ENCODE measurements around the gene PRSS27.

GRCh38 chr16:2763173-2763572 lies 43.1 kb upstream of the PRSS27 start:
- TF ChIP-seq CTCF (conservative IDR thresholded peaks at IDR 0.05) (no peak), EZH2 (IDR thresholded peaks at IDR 0.05; ENCODE audit: low read depth) (no peak)

Measured in PC-9 (cell line).